ENCODE results near the gene ATG9B.
A peak's percentile ranks its signal among the peaks of the same experiment; 100 is the strongest.

DNA sequence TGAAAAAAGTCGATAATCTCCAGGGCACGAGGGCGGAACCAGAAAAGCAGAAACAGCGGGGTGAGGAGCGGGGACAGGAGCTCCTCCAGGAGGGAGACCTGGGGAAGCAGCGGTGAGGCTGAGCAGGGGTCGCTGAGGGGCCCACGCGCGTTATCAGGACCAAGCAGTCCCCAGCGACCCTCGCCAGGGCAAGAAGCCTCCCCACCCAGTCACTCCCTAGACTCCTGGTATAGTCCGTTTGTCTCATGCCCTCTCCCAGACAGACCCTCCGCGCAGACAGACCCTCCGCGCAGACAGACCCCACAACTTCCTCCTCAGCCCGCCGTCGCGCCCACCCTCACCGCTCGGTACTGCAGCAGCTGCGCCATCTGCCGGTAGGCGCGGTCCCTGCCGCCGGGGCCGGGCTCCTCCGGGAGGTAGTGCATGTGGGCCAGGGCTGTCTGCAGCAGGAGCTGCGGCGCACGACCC is 6.3 kb downstream of the ATG9B start:
- TF ChIP-seq, protein P1, sequence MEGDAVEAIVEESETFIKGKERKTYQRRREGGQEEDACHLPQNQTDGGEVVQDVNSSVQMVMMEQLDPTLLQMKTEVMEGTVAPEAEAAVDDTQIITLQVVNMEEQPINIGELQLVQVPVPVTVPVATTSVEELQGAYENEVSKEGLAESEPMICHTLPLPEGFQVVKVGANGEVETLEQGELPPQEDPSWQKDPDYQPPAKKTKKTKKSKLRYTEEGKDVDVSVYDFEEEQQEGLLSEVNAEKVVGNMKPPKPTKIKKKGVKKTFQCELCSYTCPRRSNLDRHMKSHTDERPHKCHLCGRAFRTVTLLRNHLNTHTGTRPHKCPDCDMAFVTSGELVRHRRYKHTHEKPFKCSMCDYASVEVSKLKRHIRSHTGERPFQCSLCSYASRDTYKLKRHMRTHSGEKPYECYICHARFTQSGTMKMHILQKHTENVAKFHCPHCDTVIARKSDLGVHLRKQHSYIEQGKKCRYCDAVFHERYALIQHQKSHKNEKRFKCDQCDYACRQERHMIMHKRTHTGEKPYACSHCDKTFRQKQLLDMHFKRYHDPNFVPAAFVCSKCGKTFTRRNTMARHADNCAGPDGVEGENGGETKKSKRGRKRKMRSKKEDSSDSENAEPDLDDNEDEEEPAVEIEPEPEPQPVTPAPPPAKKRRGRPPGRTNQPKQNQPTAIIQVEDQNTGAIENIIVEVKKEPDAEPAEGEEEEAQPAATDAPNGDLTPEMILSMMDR (IDR thresholded peaks at IDR 0.05; ENCODE audit: insufficient read depth, low read length) = peak; percentile 39
- TF ChIP-seq POLR2AphosphoS5 (IDR thresholded peaks at IDR 0.05; ENCODE audit: low read depth) = no peak; the same call in 1 of the 2 replicates

Data from HL-60 (cell line).